ENCODE results near the gene STAC2.

The STAC2 gene

GRCh38 chr17:39187152-39187830, 38.5 kb downstream of the STAC2 start:
- H3K4me3 ChIP-seq (ENCODE audit: control insufficient read depth, low read depth, low read length): no peak overlapping the region
- DNase-seq (ENCODE audit: low read depth): no peak

GRCh38 chr17:39186481-39187002, 39.2 kb downstream of the STAC2 start:
- DNase-seq (ENCODE audit: low read depth): no peak
- no peak overlapping the region for H3K4me3 ChIP-seq (ENCODE audit: control insufficient read depth, low read depth, low read length)
- TF ChIP-seq, protein P1, sequence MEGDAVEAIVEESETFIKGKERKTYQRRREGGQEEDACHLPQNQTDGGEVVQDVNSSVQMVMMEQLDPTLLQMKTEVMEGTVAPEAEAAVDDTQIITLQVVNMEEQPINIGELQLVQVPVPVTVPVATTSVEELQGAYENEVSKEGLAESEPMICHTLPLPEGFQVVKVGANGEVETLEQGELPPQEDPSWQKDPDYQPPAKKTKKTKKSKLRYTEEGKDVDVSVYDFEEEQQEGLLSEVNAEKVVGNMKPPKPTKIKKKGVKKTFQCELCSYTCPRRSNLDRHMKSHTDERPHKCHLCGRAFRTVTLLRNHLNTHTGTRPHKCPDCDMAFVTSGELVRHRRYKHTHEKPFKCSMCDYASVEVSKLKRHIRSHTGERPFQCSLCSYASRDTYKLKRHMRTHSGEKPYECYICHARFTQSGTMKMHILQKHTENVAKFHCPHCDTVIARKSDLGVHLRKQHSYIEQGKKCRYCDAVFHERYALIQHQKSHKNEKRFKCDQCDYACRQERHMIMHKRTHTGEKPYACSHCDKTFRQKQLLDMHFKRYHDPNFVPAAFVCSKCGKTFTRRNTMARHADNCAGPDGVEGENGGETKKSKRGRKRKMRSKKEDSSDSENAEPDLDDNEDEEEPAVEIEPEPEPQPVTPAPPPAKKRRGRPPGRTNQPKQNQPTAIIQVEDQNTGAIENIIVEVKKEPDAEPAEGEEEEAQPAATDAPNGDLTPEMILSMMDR (conservative IDR thresholded peaks at IDR 0.05; ENCODE audit: control insufficient read depth, insufficient read depth, low read depth, low read length): no peak

More at GRCh38 chr17:39187152-39187830, 38.5 kb downstream of the STAC2 start:
- TF ChIP-seq, protein P1 (conservative IDR thresholded peaks at IDR 0.05; ENCODE audit: control insufficient read depth, insufficient read depth, low read depth, low read length): no peak

GRCh38 chr17:39183720-39184119, 42.0 kb downstream of the STAC2 start:
- TF ChIP-seq, protein P1 (conservative IDR thresholded peaks at IDR 0.05; ENCODE audit: control insufficient read depth, insufficient read depth, low read depth, low read length): no peak

GRCh38 chr17:39183045-39183444, 42.7 kb downstream of the STAC2 start:
- H3K4me3 ChIP-seq (ENCODE audit: control insufficient read depth, low read depth, low read length): no peak overlapping the region
- no peak for DNase-seq (ENCODE audit: low read depth)
- TF ChIP-seq, protein P1 (conservative IDR thresholded peaks at IDR 0.05; ENCODE audit: control insufficient read depth, insufficient read depth, low read depth, low read length): no peak

More at GRCh38 chr17:39183720-39184119, 42.0 kb downstream of the STAC2 start:
- DNase-seq (ENCODE audit: low read depth): no peak
- no peak overlapping the region for H3K4me3 ChIP-seq (ENCODE audit: control insufficient read depth, low read depth, low read length)

GRCh38 chr17:39181303-39181702, 44.4 kb downstream of the STAC2 start:
- DNase-seq (ENCODE audit: low read depth): no peak
- no peak overlapping the region for H3K4me3 ChIP-seq (ENCODE audit: control insufficient read depth, low read depth, low read length)
- TF ChIP-seq, protein P1 (conservative IDR thresholded peaks at IDR 0.05; ENCODE audit: control insufficient read depth, insufficient read depth, low read depth, low read length): no peak

GRCh38 chr17:39178536-39178935, 47.2 kb downstream of the STAC2 start:
- DNase-seq (ENCODE audit: low read depth): peak; percentile 44
- H3K4me3 ChIP-seq (ENCODE audit: control insufficient read depth, low read depth, low read length): no peak overlapping the region
- TF ChIP-seq, protein P1 (conservative IDR thresholded peaks at IDR 0.05; ENCODE audit: control insufficient read depth, insufficient read depth, low read depth, low read length): no peak
